ENCODE measurements around the gene LPAR5.

LPAR5 gene

GRCh38 chr12:6614513-6615172, 21.1 kb downstream of the LPAR5 start:
- Histone ChIP-seq H3K27me3 (ENCODE audit: control insufficient read depth, insufficient read depth, low read length) (peaks cover 10% of the 10 kb centered on the region), H3K4me1 (ENCODE audit: control insufficient read depth, insufficient read depth, low read length) (peaks cover 11% of the 10 kb centered on the region), H3K36me3 (ENCODE audit: control insufficient read depth, insufficient read depth, low read length) (no peaks in the 10 kb centered on the region), H3K4me3 (ENCODE audit: low read depth, low read length) (peak overlapping the region; percentile 38), H3K9me3 (ENCODE audit: control insufficient read depth, insufficient read depth, low read length) (no peaks in the 10 kb centered on the region), H3K9ac (ENCODE audit: low read depth, low read length) (no peak overlapping the region)

GRCh38 chr12:6613776-6614512, 21.8 kb downstream of the LPAR5 start:
- Histone ChIP-seq H3K9me3 (ENCODE audit: control insufficient read depth, insufficient read depth, low read length) (no peaks in the 10 kb centered on the region), H3K4me1 (ENCODE audit: control insufficient read depth, insufficient read depth, low read length) (peaks cover 11% of the 10 kb centered on the region), H3K4me3 (ENCODE audit: low read depth, low read length) (peak overlapping the region; percentile 38), H3K9ac (ENCODE audit: low read depth, low read length) (no peak overlapping the region), H3K27me3 (ENCODE audit: control insufficient read depth, insufficient read depth, low read length) (peaks cover 3% of the 10 kb centered on the region), H3K36me3 (ENCODE audit: control insufficient read depth, insufficient read depth, low read length) (no peaks in the 10 kb centered on the region)

GRCh38 chr12:6613015-6613775, 22.6 kb downstream of the LPAR5 start:
- Histone ChIP-seq H3K36me3 (ENCODE audit: control insufficient read depth, insufficient read depth, low read length) (no peaks in the 10 kb centered on the region), H3K4me3 (ENCODE audit: low read depth, low read length) (peak overlapping the region; percentile 72), H3K9me3 (ENCODE audit: control insufficient read depth, insufficient read depth, low read length) (no peaks in the 10 kb centered on the region), H3K9ac (ENCODE audit: low read depth, low read length) (peak overlapping the region; percentile 74), H3K4me1 (ENCODE audit: control insufficient read depth, insufficient read depth, low read length) (peaks cover 11% of the 10 kb centered on the region), H3K27me3 (ENCODE audit: control insufficient read depth, insufficient read depth, low read length) (no peaks in the 10 kb centered on the region)

DNA sequence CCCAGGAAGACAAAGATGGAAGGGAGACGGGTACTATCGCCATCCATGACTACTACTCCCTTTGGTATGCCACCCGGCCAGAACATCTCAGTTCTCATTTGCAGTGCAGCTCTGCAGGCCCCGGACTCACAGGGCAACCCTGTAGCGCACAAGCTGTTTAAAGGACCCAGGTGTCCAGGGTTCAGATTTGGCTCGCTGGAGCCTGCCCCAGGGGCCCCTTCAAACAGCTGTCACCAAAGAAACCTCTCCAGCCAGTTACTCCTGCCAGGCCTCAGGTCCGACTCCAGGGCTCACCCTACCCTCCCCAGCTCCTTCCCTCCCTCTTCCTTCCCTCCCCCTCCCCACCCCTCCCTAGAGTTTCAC, 23.1 kb downstream of the LPAR5 start:
- H3K9me3 ChIP-seq (ENCODE audit: control insufficient read depth, insufficient read depth, low read length) = no peaks in the 10 kb centered on the region
- H3K4me1 ChIP-seq (ENCODE audit: control insufficient read depth, insufficient read depth, low read length) = peaks cover 14% of the 10 kb centered on the region
- no peaks in the 10 kb centered on the region for H3K27me3 ChIP-seq (ENCODE audit: control insufficient read depth, insufficient read depth, low read length)
- H3K9ac ChIP-seq (ENCODE audit: low read depth, low read length) = peak overlapping the region; percentile 26
- H3K36me3 ChIP-seq (ENCODE audit: control insufficient read depth, insufficient read depth, low read length) = no peaks in the 10 kb centered on the region
- peak overlapping the region; percentile 72 for H3K4me3 ChIP-seq (ENCODE audit: low read depth, low read length)

- H3K9ac ChIP-seq (ENCODE audit: low read depth, low read length) = peak overlapping the region; percentile 26
- peaks cover 14% of the 10 kb centered on the region for H3K4me1 ChIP-seq (ENCODE audit: control insufficient read depth, insufficient read depth, low read length)
- H3K4me3 ChIP-seq (ENCODE audit: low read depth, low read length) = peak overlapping the region; percentile 72
Observed at GRCh38 chr12:6612247-6612646, 23.5 kb downstream of the LPAR5 start.

GRCh38 chr12:6608592-6609281, 27.0 kb downstream of the LPAR5 start:
- H3K9me3 ChIP-seq (ENCODE audit: control insufficient read depth, insufficient read depth, low read length) = no peaks in the 10 kb centered on the region
- H3K36me3 ChIP-seq (ENCODE audit: control insufficient read depth, insufficient read depth, low read length) = peaks cover 2% of the 10 kb centered on the region
- H3K27me3 ChIP-seq (ENCODE audit: control insufficient read depth, insufficient read depth, low read length) = no peaks in the 10 kb centered on the region
- no peak overlapping the region for H3K4me3 ChIP-seq (ENCODE audit: low read depth, low read length)
- H3K9ac ChIP-seq (ENCODE audit: low read depth, low read length) = no peak overlapping the region
- H3K4me1 ChIP-seq (ENCODE audit: control insufficient read depth, insufficient read depth, low read length) = peaks cover 22% of the 10 kb centered on the region

More at GRCh38 chr12:6612247-6612646, 23.5 kb downstream of the LPAR5 start:
- Histone ChIP-seq H3K9me3 (ENCODE audit: control insufficient read depth, insufficient read depth, low read length) (no peaks in the 10 kb centered on the region), H3K36me3 (ENCODE audit: control insufficient read depth, insufficient read depth, low read length) (no peaks in the 10 kb centered on the region), H3K27me3 (ENCODE audit: control insufficient read depth, insufficient read depth, low read length) (no peaks in the 10 kb centered on the region)

DNA sequence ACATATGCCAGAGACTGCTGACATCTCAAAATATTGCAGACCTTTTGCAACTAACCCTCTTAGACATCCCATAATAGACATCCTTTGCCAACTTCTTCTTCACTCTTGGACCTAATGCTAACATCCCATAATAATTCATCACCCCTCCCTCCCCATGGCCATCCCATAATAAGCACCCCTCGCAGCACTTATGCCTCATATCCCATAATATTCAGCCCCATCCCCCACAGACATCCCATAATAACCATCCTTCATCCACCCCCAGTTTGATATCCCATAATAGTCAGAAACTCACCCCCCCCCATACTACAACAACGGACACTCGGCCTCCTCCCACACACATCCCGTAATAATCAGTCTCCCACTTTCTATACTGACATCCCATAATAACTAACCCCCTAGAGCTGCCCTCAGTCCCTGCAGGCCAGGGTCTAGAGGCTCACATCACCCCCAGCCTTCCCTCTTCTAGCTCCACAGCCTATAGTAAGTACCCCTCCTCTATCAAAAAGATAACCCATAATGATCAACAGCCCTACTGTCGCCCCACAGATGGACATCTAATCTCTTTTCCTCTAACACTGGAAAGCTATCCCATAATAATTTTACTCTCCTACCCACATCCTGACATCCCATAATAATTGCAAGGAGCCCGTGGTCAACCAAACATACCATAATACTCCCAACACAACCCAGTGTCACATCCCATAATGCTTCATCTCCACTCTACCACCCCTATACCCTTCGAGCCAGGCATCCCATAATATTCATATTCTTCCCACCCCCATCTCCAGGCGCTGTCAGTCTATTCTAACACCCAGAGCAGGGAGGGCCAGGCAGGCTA, 27.8 kb downstream of the LPAR5 start:
- Histone ChIP-seq H3K4me1 (ENCODE audit: control insufficient read depth, insufficient read depth, low read length) (peaks cover 23% of the 10 kb centered on the region), H3K4me3 (ENCODE audit: low read depth, low read length) (no peak overlapping the region), H3K27me3 (ENCODE audit: control insufficient read depth, insufficient read depth, low read length) (no peaks in the 10 kb centered on the region), H3K9ac (ENCODE audit: low read depth, low read length) (no peak overlapping the region), H3K36me3 (ENCODE audit: control insufficient read depth, insufficient read depth, low read length) (peaks cover 2% of the 10 kb centered on the region), H3K9me3 (ENCODE audit: control insufficient read depth, insufficient read depth, low read length) (no peaks in the 10 kb centered on the region)

DNA sequence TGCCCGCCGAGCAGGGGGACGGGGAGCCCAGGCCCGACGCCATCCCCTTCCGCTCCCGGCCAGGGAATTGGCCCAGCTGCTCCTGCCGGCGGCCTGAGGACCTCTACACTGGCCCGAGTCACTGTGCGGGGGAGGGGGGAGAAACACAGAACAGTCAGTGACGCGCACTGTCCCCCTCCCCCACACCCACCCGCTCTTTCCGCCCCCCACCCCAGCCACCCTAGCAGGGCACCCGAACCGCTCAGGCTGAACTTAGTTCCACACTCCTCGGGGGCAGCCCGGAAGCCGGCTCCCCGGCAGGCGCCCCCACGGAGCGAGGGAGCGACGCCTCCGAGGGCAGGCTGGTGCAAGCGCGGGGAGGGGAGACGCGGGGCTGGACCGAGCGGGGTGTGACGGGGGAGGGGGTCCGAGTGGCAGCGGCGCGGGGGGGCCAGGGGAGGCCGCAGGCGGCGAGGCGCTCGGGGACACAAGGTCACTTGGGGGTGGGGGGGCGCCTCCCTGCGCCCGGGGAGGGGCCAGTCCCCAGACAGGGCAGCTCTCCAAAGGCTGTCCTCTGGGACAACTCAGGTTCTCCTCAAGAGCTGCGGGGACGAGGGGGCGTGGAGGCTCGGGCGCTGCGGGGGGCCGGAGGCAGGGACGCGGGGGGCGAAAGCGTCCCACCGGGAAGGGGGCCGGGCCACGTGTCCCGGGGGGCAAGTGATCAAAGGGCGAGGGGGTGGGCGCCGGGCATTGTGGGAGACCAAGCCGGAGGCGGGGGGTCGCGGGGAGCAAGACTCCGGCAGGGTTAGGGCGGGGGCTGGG, 29.2 kb downstream of the LPAR5 start:
- Histone ChIP-seq H3K36me3 (ENCODE audit: control insufficient read depth, insufficient read depth, low read length) (peaks cover 13% of the 10 kb centered on the region), H3K9me3 (ENCODE audit: control insufficient read depth, insufficient read depth, low read length) (no peaks in the 10 kb centered on the region), H3K4me1 (ENCODE audit: control insufficient read depth, insufficient read depth, low read length) (peaks cover 19% of the 10 kb centered on the region), H3K4me3 (ENCODE audit: low read depth, low read length) (peak overlapping the region; percentile 74), H3K9ac (ENCODE audit: low read depth, low read length) (peak overlapping the region; percentile 41), H3K27me3 (ENCODE audit: control insufficient read depth, insufficient read depth, low read length) (no peaks in the 10 kb centered on the region)

DNA sequence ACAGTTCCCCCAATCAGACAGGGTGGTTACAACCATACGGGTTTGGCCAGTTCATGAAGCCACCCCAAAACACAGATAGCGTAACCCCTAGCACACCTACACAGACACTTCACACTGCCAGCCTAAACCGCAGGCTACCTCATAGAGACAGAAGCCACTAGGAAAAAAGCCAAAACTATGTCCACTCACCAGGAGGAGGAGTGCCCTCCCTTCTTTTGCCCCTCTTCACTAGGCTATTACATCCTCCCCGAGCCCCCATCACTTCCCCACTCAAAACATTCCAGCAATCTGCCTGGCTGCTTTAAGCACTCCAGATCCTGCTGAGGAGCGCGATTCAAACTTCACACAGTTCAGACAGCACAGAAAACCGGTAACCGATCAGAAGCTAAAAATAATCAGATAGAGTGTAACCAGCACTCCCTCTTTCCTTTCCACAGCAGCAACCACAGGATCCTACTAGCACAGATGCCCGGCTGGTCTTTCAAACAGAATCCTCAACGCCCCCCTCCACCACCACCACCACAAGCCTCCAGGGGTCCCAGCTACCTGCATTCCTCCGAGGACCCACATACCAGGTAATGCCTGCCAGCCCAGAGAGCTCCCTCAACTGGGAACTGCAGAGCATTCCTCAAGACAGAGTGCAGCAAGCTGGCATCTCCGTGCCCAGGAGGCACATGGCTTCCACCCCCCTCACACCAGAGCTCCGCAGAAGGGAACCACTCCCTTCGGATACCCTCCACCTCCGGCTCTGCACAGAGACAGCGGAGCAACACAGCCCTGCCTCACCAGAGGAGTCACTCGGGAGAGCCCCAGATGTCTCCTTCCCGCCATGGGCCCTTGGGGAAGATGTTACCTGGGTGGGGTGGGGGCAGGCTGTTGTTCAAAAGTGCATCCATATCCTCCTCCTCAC, 30.1 kb downstream of the LPAR5 start:
- peak overlapping the region; percentile 74 for H3K4me3 ChIP-seq (ENCODE audit: low read depth, low read length)
- H3K27me3 ChIP-seq (ENCODE audit: control insufficient read depth, insufficient read depth, low read length) = no peaks in the 10 kb centered on the region
- H3K9ac ChIP-seq (ENCODE audit: low read depth, low read length) = peak overlapping the region; percentile 41
- H3K9me3 ChIP-seq (ENCODE audit: control insufficient read depth, insufficient read depth, low read length) = no peaks in the 10 kb centered on the region
- H3K4me1 ChIP-seq (ENCODE audit: control insufficient read depth, insufficient read depth, low read length) = peaks cover 19% of the 10 kb centered on the region
- peaks cover 22% of the 10 kb centered on the region for H3K36me3 ChIP-seq (ENCODE audit: control insufficient read depth, insufficient read depth, low read length)

Measured in iPS-15b (cell line).